Kidney (tissue), 14 donors: ENCODE data around the gene RPUSD1. TPM values are rescaled to one million over a fixed set of nuclear protein-coding genes. Genes with fewer than 3 reads are reported as not detected.

Experiments
- DNase-seq, 5 donors: peaks; one replicate each; pipeline ENCODE4 v3.0.0-alpha.2; 2013 to 2020
- FAIRE-seq: peaks from 2 replicates; lab custom pipeline; 2012; peaks lifted over from hg19 to GRCh38; lab: Jason Lieb, UNC
- H3K27ac ChIP-seq, 2 donors: one replicate each; pipeline ENCODE4 v1.7.0; 2013; ENCODE audit warnings: low read depth in 2 of 2, low read length in 2 of 2, inconsistent platforms in 1 of 2
- H3K27me3 ChIP-seq: one replicate; pipeline ENCODE4 v1.7.1; 2013; ENCODE audit warnings: low read length, inconsistent platforms; ENCODE audit not compliant: control insufficient read depth, insufficient read depth
- H3K36me3 ChIP-seq, 3 donors: one replicate each; pipeline versions ENCODE4 v1.7.0 to v1.7.1; 2013; ENCODE audit warnings: low read length in 3 of 3, control low read depth in 1 of 3, inconsistent platforms in 1 of 3; ENCODE audit not compliant: insufficient read depth in 3 of 3, control insufficient read depth in 2 of 3
- H3K4me1 ChIP-seq, 3 donors: one replicate each; pipeline versions ENCODE4 v1.7.0 to v1.7.1; 2013; ENCODE audit warnings: low read length in 3 of 3, inconsistent platforms in 1 of 3, low read depth in 1 of 3; ENCODE audit not compliant: control insufficient read depth in 2 of 3, insufficient read depth in 2 of 3
- H3K4me3 ChIP-seq, 3 donors: one replicate each; pipeline versions ENCODE4 v1.7.0 to v1.8.1; 2013; ENCODE audit warnings: low read length in 3 of 3, control low read depth in 1 of 3, inconsistent platforms in 1 of 3
- H3K9ac ChIP-seq, 3 donors: one replicate each; pipeline versions ENCODE4 v1.7.0 to v1.7.1; 2013; ENCODE audit warnings: low read length in 3 of 3, control low read depth in 1 of 3, inconsistent platforms in 1 of 3
- H3K9me3 ChIP-seq, 3 donors: one replicate each; pipeline versions ENCODE4 v1.7.0 to v1.7.1; 2013; ENCODE audit warnings: low read length in 3 of 3, control low read depth in 1 of 3, inconsistent platforms in 1 of 3; ENCODE audit not compliant: control insufficient read depth in 2 of 3, insufficient read depth in 1 of 3
- intact Hi-C: fragments of 100-400 bp; cut with DNase I; formaldehyde crosslinking; loops from one replicate; pipeline ENCODE4 v1.11.1; 2022
- polyA plus RNA-seq: library from polyadenylated mRNA; stranded (reverse); fragments of 350-450 nt; fragmentation: Illumina TruSeq; extraction: RNeasy Lipid Tissue Mini Kit (QIAGEN cat#74804); gene quantifications from one replicate; pipeline ENCODE4 v1.2.3, GENCODE V29; 2014; ENCODE audit warnings: low read depth, low replicate concordance; ENCODE audit not compliant: insufficient read depth
- total RNA-seq: library from RNA; stranded (reverse); fragmentation: NEBNext Ultra II Directional; extraction: Animal tissue kit (Norgen Biotek cat#: 25700); gene quantifications from one replicate; pipeline ENCODE4 v1.2.1, GENCODE V29; 2021
- TF ChIP-seq, protein P1 (sequence below): IDR thresholded peaks from 3 replicates; pipeline ENCODE4 v1.5.1; 2012; ENCODE audit warnings: mild to moderate bottlenecking, moderate library complexity, borderline replicate concordance; ENCODE audit not compliant: insufficient read depth; ENCODE audit errors: extremely low read depth
- donor health status: control.
- donor health status: control.
- donor health status: control.
- donor health status: control.
- donor health status: control.
- donor health status: DM: yes; HTN: yes; CAD: no.
- donor health status: Normal renal cell carcinoma (clear cell type).

RPUSD1 gene
- total and polyA plus RNA-seq, 2 donors from 2014 or later, result 15.1 to 16.9 TPM

DNA sequence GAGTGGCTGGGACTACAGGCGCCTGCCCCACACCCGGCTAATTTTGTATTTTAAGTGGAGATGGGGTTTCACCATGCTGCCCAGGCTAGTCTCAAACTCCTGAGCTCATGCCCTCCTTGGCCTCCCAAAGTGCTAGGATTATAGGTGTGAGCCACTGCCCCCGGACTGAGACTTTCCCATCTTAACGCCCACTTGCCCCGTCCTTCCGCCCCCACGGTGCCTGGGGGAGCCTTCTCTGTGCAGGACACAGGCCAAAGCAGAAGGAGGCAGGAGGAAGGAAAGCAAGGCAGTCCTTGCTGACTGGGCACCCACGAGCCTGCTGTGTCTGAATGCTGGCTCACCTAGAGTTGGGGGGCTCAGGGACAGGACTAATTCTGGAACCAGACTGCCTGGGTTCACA lies 30.0 kb upstream of the RPUSD1 start:
- H3K9me3 ChIP-seq, result peaks cover 0 to 2% (median 0%) of the 10 kb centered on the region in 3 donors
- H3K36me3 ChIP-seq, result no peaks in the 10 kb centered on the region
- H3K27ac ChIP-seq, result no peak overlapping the region
- TF ChIP-seq, protein P1, sequence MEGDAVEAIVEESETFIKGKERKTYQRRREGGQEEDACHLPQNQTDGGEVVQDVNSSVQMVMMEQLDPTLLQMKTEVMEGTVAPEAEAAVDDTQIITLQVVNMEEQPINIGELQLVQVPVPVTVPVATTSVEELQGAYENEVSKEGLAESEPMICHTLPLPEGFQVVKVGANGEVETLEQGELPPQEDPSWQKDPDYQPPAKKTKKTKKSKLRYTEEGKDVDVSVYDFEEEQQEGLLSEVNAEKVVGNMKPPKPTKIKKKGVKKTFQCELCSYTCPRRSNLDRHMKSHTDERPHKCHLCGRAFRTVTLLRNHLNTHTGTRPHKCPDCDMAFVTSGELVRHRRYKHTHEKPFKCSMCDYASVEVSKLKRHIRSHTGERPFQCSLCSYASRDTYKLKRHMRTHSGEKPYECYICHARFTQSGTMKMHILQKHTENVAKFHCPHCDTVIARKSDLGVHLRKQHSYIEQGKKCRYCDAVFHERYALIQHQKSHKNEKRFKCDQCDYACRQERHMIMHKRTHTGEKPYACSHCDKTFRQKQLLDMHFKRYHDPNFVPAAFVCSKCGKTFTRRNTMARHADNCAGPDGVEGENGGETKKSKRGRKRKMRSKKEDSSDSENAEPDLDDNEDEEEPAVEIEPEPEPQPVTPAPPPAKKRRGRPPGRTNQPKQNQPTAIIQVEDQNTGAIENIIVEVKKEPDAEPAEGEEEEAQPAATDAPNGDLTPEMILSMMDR, result no peak
- FAIRE-seq (no peak), DNase-seq (no peak)
- intact Hi-C loops, result no loop called here
- H3K4me1 ChIP-seq, result no peaks in the 10 kb centered on the region
- no peak overlapping the region for H3K9ac ChIP-seq
- H3K4me3 ChIP-seq, result no peak overlapping the region
- H3K27me3 ChIP-seq, result peaks cover 7% of the 10 kb centered on the region

DNA sequence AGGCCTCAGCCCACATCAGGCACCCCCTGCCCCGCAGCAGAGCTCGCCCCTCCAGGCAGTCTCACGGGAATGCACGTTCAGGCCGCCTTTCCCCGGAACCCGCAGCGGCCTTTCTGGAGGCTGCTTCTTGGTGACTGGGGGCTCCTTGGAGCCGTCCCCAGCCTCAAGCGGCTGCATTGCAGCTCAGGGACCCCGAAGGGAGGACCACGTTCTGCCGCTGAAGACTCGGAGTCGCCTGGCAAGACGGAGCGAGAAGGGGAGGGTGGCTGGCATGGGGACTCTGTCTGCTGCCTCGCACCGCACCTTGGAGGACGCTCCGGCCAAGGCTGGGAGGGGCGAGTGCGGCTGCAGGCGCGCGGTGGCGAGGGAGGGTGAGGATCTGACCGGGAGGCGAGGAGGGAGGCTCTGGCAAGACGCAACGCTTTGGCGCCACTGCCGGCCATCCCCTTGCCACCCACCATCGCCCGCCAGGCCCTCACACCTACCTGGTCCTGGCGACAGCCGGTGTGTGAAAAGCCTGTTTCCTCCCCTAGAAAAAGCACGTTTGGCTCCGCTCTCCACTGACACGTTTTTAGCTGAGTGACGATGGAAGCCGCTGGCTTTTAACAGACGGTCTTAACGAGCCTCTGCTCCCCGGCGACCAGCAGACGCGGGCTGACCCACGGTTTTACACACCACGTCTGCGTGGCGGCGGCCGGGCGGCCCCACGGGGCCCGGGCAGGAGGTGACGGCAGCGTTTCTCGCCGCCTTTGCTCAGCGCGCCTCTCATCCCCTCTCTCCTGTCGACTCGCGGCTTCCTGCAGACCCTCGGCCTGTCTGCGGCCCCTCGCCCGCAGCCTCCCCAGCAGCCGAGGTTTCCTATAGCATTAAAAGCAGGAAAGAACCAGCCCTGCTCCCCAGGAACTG lies 29.1 kb upstream of the RPUSD1 start:
- H3K36me3 ChIP-seq, result no peaks in the 10 kb centered on the region
- intact Hi-C loops, result no loop called here
- peaks cover 0 to 2% (median 0%) of the 10 kb centered on the region in 3 donors for H3K9me3 ChIP-seq
- DNase-seq (no peak), FAIRE-seq (no peak)
- H3K27ac ChIP-seq, result no peak overlapping the region
- H3K4me1 ChIP-seq, result no peaks in the 10 kb centered on the region
- TF ChIP-seq, protein P1, result no peak
- no peak overlapping the region for H3K9ac ChIP-seq
- H3K4me3 ChIP-seq, result no peak overlapping the region
- peaks cover 7% of the 10 kb centered on the region for H3K27me3 ChIP-seq

DNA sequence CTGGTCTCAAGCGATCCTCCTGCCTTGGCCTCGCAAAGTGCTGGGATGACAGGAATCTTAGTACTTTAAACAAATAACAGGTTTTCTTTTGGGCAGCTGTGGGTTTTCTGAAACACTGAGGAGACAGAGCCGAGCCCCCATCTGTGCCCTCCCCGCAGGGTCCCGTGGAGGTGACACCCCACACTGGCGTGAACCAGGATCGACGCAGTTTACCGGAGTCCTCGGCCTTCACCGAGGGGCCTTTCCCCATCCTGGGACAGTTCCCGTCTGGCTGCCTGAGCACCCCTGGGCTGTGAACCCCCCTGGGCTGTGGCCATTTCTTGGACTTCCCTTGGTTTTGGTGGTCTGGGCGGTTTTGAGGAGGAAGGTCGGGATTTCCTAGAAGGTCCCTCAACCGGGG lies 27.7 kb upstream of the RPUSD1 start:
- Histone ChIP-seq H3K27me3 (peaks cover 7% of the 10 kb centered on the region), H3K9ac (no peak overlapping the region), H3K4me3 (no peak overlapping the region), H3K36me3 (no peaks in the 10 kb centered on the region), H3K9me3 (peaks cover 0 to 2% (median 0%) of the 10 kb centered on the region in 3 donors), H3K4me1 (no peaks in the 10 kb centered on the region), H3K27ac (no peak overlapping the region)
- TF ChIP-seq, protein P1, result no peak
- no peak for FAIRE-seq
- no peak for DNase-seq
- intact Hi-C loops, result no loop called here
